ENCODE results near the gene SPEM3.
"Not testable (repeated sequence)": the region's sequence is repeated elsewhere in the genome, so short reads cannot be mapped to it uniquely, and the experiment has no call there.

Gene SPEM3

DNA sequence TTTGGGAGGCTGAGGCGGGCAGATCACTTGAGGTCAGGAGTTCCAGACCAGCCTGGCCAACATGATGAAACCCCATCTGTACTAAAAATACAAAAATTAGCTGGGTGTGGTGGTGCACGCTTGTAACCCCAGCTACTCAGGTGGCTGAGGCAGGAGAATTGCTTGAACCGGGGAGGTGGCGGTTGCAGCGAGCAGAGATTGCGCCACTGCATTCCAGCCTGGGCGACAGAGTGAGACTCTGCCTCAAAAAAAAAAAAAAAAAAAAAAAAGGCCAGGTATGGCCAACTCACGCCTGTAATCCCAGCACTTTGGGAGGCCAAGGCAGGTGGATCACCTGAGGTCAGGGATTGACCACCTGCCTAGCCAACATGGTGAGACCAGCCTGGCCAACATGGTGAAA, 46.1 kb downstream of the SPEM3 start:
- not testable (repeated sequence) for DNase-seq (ENCODE audit: low spot score)

DNA sequence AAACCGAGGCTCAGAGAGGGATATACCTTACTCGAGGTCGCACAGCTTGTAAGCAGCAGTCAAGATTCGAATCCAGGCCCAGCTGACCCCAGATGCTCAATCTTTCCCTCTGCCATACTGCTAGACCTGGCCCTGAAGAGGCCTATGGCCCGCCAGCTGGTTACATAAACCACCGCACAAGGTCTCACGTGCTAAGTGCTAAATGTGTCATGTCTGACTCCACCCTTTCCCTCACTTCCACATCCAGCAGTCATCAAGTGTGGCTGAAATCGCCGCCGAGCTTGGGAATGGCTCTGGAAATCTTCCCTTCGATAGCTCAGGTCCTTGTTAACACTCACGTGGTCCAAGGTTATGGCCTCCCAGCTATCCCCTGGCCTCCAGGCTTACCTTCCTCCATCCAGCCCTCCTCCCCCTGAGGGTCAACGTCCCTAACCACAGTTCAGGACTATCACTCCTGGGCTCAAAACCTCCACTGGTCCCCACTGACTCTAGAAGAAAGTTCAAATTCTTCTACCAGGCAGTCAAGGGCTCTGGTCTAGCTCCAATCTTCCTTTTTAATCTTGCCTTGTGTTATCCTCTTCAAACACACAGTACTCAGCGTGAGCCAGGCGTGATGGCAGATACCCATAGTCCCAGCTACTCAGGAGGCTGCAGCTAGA, 47.2 kb downstream of the SPEM3 start:
- DNase-seq (ENCODE audit: low spot score), result no peak

DNA sequence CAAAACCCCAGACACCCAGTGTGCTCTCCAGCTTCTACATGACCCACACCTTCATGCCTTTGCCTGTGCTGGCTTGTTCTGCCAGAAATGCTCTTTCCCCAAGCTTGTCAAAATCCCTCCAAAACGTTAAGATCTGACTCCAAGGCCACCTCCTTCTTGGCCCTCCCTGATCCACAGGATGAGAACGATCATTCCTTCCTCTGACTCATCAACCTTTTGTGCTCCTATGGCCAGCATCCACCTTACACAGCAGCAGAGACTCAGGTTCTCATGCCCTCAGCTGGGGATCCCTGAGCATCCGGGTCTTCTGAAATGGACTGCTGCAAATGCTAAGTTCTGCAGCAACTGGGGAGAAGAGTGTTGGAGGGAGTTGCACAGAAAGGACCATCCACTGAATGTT, 47.8 kb downstream of the SPEM3 start:
- DNase-seq (ENCODE audit: low spot score), result no peak

DNA sequence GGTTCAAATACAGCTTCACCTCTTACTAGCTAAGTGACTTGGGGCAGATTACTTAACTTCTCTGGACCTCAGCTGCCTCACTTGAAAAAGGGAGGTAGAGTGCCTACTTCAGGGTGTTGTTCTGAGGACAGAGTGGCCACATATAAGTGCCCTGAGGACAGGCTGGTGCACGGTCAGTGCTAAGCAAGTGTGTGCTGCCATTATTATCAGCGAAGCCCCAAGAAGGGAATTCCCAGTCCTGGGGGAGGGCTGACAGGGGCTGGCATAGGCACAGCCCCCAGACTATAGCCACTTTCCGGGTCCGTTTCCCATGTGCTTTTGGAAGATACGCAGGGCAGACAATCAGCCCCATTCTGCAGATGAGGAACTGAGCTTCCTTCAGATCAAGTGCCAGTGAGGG, 48.3 kb downstream of the SPEM3 start:
- DNase-seq (ENCODE audit: low spot score), result no peak

DNA sequence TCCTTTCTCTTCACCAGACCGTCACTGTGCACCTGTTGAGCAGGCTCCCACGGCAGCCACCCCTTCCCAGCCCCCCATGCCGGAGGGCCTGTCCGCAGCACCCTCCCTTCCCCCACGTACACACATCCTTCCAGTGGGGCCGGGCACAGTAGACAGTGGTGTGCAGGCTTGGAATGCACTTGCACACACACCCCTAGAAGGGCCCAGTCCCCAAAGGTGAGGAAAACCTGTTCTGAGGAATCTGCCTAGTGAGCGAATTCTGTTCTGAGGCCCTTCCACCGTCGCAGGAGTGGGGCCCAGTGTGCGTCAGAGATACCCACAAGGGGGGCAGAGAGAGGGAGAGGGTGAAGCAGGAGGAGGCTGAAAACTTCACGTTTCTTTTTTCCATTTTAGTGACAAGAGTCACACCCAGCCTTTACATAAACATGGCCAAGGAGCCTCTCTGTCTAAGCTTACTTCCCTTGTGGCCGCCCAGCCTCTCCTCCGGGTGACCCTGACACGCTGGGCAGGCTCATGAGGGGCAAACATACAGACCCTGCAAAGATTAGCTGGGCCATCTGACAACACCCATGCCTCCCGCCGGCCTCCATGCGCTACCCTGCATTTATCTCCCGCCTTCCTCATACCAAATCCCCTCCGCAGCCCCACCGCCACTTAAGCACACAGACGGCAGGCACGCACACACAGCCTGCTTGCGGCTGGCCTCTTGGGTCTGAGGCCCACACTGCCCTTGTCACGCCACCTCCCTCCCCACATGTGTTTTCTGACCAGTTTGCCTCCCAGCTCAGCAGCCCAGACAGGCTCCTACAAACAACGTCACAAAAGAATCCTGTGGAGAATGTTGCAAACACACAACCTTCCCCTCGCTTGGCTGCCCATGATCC, 49.0 kb downstream of the SPEM3 start:
- DNase-seq (ENCODE audit: low spot score), result no peak

DNA sequence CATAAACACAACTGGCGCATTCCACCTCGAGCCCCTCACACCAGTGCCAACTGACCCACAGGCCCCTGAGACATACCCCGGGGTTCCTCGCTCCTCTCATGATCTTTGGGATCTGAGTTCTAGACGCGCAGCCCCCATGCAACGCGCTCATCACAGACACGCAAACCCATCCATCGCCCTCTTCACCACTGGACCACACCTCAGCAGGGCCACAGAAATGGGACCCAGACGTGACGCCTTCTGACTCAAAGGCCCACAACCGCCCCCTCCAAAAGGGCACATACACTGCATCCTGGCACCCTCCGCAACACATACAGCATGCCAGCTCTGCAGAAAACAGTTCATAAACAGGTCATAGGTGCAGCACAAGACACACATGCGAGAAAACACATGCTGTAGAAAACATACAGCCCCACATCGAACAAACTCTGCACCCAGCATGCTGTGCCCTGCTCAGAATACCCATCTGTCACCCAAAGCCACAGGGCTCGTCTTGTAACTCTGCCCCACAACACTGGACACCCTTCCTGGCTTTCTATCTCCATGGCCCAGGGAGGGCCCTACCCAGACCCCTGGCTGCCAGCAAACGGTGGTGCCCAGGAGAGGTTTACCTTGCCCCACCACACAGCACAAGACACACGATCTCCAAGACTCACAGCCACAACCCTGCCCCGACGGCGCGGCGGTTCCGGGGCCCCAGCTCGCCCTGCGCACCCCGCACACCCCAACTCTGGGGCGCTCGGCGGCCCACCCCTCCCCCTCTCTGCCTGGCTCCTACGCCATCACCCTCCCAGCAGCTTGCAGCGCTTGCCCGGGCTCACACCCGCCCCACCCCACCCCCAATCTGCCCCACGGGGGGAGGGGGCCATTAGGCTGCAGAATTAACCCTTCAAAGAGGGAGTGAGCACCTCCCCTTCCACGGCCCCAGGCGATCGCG, 49.9 kb downstream of the SPEM3 start:
- DNase-seq (ENCODE audit: low spot score), result no peak

DNA sequence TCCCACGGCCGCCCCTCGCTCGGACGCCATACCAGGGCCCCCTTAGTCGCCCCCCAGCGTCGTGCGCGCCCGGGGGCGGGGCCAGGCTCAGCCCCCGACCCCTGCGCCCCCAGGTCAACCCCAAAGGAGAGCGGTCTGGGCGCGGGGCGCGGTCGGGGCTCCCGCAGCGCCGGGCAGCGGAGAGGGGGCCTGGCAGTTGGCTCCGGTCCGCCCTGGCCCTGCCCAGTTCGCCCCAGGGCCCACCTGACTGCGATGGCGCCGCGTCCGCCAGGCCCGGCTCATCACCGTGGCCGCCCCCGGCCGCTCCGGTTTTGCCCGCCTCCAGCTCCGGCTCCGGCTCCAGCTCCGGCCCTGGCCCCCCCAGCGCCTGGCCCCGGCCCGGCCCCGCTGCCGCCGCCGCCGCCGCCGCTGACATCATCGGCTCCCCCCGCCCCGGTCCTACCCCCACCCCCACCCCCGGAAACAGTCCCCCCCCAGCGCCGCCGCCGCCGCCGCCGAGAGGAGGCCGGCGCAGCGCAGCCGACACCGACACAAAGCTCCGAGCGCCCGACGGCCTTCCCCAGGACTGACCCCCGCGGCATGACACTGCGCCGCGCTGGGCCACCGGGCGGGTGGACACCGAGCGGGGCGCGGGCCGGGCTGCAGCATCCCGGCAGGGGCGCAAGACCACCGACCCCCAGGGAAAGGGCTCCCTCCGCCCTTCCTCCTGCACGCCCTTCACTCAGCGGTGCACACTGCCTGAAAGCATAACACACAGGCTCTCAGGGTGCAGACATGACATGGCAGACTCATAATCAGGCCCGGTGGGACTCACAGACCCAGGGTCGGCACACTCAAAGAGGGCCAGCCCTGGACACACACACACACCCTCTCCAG, 50.8 kb downstream of the SPEM3 start, which contains the start of gene ZBTB4:
ZBTB4 (minus strand) TSS at position 419 of the 876 bp plus-strand sequence. CDS start 12,830 bp downstream, outside the sequence.
- DNase-seq (ENCODE audit: low spot score), result peak; percentile 66

DNA sequence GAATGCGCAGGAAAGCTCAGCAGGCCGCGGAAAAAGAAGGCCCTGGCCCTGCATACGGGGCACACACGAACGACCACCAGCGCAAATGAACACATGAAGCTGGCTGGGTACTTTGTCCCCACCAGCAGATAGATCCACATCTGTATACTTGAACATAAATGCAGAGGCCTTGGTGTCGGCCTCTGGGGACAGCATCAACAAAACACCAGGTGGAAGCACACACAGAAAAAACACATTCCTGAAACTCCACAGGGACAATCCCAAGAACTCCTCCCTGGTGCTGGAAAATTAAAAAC, 51.4 kb downstream of the SPEM3 start:
- DNase-seq (ENCODE audit: low spot score), result peak; percentile 44

DNA sequence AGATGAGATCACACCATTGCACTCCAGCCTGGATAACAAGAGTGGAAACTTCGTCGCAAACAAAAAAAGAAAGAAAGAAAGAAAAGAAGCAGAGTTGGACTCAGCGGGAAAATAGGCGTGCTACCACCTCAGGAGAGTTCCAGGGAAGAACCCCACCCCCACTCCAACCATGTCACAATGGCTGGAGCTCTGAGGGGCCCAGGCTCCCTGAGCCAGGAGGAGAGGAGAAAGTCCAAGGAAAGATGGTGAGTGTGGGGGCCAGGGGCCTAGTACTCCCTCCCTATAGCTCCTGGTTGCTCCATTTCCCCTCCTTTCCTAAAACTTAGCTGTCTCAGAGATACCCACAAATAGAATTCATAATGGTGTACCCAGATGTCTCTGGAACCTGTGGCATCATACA, 52.6 kb downstream of the SPEM3 start, which contains the start of gene SLC35G6:
SLC35G6 (plus strand) TSS at position 172 of the 400 bp plus-strand sequence; CDS start at position 243, 71 bp downstream.
- DNase-seq (ENCODE audit: low spot score), result not testable (repeated sequence)

DNA sequence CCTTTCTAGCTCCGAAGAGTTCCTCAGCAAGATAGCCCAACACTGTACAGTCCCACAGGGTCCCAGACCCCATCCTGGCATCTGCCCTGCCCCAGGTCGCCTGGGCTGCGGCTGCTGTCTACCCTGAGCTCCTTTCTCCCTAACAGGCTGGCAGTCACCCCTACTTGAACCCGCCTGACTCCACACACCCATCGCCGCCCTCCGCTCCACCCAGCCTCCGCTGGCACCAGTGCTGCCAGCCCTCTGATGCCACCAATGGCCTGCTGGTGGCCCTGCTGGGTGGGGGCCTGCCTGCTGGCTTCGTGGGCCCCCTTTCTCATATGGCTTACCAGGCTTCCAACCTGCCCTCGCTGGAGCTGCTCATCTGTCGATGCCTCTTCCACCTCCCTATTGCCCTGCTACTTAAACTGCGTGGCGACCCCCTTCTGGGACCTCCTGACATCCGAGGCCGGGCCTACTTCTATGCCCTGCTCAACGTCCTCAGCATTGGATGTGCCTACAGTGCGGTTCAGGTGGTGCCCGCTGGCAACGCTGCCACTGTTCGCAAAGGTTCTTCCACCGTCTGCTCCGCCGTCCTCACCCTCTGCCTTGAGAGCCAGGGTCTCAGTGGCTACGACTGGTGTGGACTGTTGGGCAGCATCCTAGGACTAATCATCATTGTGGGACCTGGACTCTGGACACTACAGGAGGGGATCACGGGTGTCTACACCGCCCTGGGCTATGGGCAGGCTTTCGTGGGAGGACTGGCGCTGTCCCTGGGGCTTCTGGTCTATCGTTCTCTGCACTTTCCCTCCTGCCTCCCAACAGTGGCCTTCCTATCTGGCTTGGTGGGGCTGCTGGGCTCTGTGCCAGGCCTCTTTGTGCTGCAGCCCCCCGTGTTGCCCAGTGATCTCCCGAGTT, 53.4 kb downstream of the SPEM3 start:
- DNase-seq (ENCODE audit: low spot score), result not testable (repeated sequence)
